SIG-M5 (cell line): ENCODE measurements around the gene MS4A15.
"Not testable (repeated sequence)": the region's sequence is repeated elsewhere in the genome, so short reads cannot be mapped to it uniquely, and the experiment has no call there.

Source experiments
- DNase-seq: peaks from one replicate; lab custom pipeline; 2025; lab: John Stamatoyannopoulos, UW

Gene MS4A15

GRCh38 chr11:60756307-60757032, at the start of gene MS4A15:
MS4A15 (plus strand) TSS chr11:60756867; CDS start chr11:60763734, 6,867 bp downstream.
- DNase-seq, result no peak

- DNase-seq, result no peak
These were observed 49.7 kb upstream of the MS4A15 start for GRCh38 chr11:60706931-60707330.

GRCh38 chr11:60710482-60710881, 46.2 kb upstream of the MS4A15 start:
- no peak for DNase-seq

GRCh38 chr11:60711276-60711675, 45.4 kb upstream of the MS4A15 start:
- no peak for DNase-seq

- DNase-seq, result not testable (repeated sequence)
These were observed 43.2 kb upstream of the MS4A15 start for GRCh38 chr11:60713423-60713822.

GRCh38 chr11:60717956-60718355, 38.7 kb upstream of the MS4A15 start:
- no peak for DNase-seq

- DNase-seq, result no peak
These were observed 37.9 kb upstream of the MS4A15 start for GRCh38 chr11:60718524-60719316.

- DNase-seq, result no peak
These were observed 37.3 kb upstream of the MS4A15 start for GRCh38 chr11:60719391-60719790.

- DNase-seq, result no peak
These were observed 36.2 kb upstream of the MS4A15 start for GRCh38 chr11:60720460-60720859.

- no peak for DNase-seq
These were observed 32.2 kb upstream of the MS4A15 start, which contains the start of gene MS4A18 for GRCh38 chr11:60724420-60724819. MS4A18 (plus strand) TSS chr11:60724720.

- DNase-seq, result no peak
These were observed 31.1 kb upstream of the MS4A15 start for GRCh38 chr11:60725592-60725991.

GRCh38 chr11:60731586-60731985, 25.1 kb upstream of the MS4A15 start:
- no peak for DNase-seq

- DNase-seq, result no peak
These were observed 22.4 kb upstream of the MS4A15 start for GRCh38 chr11:60734279-60734678.

GRCh38 chr11:60739114-60739513, 17.6 kb upstream of the MS4A15 start:
- no peak for DNase-seq

- no peak for DNase-seq
These were observed 16.1 kb upstream of the MS4A15 start for GRCh38 chr11:60740573-60740972.

- no peak for DNase-seq
These were observed 15.2 kb upstream of the MS4A15 start for GRCh38 chr11:60741421-60741820.

- no peak for DNase-seq
These were observed 13.6 kb upstream of the MS4A15 start for GRCh38 chr11:60743058-60743457.

- no peak for DNase-seq
These were observed 12.6 kb upstream of the MS4A15 start for GRCh38 chr11:60744114-60744513.

GRCh38 chr11:60747359-60747873, 9.3 kb upstream of the MS4A15 start:
- DNase-seq, result no peak

GRCh38 chr11:60748225-60748624, 8.4 kb upstream of the MS4A15 start:
- DNase-seq, result no peak

- no peak for DNase-seq
These were observed 7.8 kb upstream of the MS4A15 start for GRCh38 chr11:60748821-60749220.

- DNase-seq, result no peak
These were observed 5.8 kb upstream of the MS4A15 start for GRCh38 chr11:60750911-60751310.

GRCh38 chr11:60753309-60753708, 3.4 kb upstream of the MS4A15 start:
- no peak for DNase-seq
